ENCODE measurements around the gene TBC1D12.

The TBC1D12 gene

DNA sequence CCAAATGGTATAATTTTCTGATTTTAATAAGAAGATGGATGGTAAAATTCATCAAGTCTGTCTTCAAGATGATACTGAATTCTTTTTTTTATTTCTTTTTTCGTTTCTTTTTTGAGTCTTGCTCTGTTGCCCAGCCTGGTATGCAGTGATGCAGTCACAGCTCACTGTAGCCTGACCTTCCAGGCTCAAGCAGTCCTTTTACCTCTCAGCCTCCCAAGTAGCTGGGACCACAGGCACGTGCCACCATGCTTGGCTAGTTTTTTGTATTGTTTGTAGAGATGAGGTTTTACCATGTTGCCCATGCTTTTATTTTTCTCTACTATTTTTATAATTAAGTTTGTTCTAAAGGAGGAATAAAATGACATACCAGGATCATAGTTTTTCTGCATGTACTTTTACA is 91.1 kb downstream of the TBC1D12 start:
- TF ChIP-seq CTCF (IDR thresholded peaks at IDR 0.05), result no peak

DNA sequence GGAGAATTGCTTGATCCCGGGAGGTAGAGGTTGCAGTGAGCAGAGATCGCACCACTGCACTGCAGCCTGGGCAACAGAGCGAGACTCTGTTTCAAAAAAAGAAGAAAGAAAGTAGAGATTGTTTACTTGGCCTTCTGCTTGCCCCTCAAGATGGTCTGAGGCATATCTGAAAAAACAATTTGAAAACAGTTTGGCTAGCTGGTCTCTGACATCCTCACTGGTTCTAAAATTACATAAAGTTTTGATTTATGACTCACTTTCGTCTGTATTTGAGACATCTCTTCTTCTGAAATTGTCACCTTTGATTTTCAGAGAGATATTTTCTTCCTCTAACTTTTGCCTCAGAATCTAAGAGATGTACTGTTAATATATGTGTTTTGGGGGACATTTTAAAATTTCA is 93.7 kb downstream of the TBC1D12 start:
- TF ChIP-seq CTCF (IDR thresholded peaks at IDR 0.05), result no peak

GRCh38 chr10:94496646-94497045 is 94.3 kb downstream of the TBC1D12 start:
- no peak for TF ChIP-seq CTCF (IDR thresholded peaks at IDR 0.05)

DNA sequence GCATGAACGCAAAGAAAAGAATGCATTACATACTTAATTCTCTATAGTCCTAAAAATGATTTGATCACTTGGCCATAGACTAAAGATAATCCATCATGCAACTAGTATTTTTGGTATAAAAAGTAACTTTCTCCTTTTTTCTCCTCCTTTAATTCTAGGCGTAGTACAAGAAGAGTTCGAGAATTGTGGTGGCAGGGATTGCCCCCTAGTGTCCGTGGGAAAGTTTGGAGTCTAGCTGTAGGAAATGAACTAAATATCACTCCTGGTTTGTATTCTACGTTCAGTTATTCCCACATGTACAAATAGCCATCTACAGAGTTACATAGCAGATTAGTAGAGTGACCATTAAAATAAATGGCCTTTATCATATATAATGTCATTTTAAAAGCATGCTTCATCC is 97.7 kb downstream of the TBC1D12 start:
- TF ChIP-seq CTCF (IDR thresholded peaks at IDR 0.05), result peak; percentile 53

- no peak for TF ChIP-seq CTCF (IDR thresholded peaks at IDR 0.05)
Observed at GRCh38 chr10:94521276-94522250, 119.2 kb downstream of the TBC1D12 start.

DNA sequence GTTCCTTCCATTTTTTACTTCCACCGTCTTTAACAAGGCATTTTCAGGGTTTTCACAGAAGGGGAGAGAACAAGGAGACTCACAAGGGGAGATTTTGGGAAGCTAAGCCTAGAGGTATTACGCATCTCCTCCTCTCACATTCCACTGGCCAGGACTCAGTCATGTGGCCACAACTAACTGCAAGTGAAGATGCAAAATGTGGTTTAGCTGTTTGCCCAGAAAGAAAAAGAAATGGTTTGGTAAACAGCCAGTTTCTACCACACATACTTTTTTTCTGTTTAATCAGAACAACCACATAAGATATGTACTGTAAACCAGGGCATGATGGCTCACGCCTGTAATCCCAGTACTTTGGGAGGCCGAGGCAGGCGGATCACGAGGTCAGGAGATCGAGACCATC is 121.8 kb downstream of the TBC1D12 start:
- no peak for TF ChIP-seq CTCF (IDR thresholded peaks at IDR 0.05)

GRCh38 chr10:94524711-94525110 is 122.4 kb downstream of the TBC1D12 start:
- no peak for TF ChIP-seq CTCF (IDR thresholded peaks at IDR 0.05)
